GM19043 (cell line): ENCODE data around the gene FGFR1OP2.

Source experiments
- ATAC-seq: cut with Tn5 transposase; IDR thresholded peaks from one replicate; pipeline ENCODE4 v1.9.1; 2021; ENCODE audit warnings: low read depth; ENCODE audit not compliant: unreplicated experiment

The FGFR1OP2 gene

GRCh38 chr12:27000961-27001360 lies 62.7 kb downstream of the FGFR1OP2 start:
- no peak for ATAC-seq

DNA sequence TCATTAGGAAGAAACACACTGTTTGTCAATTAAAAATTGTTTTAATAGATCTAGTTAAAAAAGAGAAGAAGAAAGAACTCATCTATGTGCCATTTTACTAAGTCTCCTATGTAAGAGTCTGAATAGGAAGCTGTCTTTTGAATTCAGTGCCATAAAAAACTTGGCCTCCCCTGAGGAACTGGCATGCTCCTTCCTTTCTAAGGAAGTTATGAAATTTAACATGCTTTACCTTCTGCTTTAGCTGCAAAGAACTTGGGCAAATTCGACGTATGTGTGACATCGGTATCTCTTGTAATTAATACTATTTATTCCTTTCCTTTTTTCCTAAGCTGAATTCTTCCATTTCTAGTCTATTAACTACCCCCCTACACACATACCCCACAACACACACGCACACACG lies 63.4 kb downstream of the FGFR1OP2 start:
- no peak for ATAC-seq

DNA sequence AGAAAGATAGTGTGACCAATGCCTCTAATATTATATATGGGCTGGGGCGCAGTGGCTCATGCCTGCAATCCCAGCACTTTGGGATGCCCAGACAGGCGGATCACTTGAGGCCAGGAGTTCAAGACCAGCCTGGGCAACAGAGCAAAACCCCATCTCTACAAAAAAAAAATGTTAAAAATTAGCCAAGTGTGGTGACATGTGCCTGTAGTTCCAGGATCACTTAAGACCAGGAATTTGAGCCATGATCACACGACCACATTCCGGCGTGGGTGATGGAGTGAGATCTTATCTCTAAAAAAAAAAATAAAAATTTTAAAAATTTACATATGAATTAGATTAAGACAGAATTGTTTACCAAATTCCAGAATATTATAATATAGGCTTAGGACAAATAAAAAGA lies 63.9 kb downstream of the FGFR1OP2 start:
- no peak for ATAC-seq

DNA sequence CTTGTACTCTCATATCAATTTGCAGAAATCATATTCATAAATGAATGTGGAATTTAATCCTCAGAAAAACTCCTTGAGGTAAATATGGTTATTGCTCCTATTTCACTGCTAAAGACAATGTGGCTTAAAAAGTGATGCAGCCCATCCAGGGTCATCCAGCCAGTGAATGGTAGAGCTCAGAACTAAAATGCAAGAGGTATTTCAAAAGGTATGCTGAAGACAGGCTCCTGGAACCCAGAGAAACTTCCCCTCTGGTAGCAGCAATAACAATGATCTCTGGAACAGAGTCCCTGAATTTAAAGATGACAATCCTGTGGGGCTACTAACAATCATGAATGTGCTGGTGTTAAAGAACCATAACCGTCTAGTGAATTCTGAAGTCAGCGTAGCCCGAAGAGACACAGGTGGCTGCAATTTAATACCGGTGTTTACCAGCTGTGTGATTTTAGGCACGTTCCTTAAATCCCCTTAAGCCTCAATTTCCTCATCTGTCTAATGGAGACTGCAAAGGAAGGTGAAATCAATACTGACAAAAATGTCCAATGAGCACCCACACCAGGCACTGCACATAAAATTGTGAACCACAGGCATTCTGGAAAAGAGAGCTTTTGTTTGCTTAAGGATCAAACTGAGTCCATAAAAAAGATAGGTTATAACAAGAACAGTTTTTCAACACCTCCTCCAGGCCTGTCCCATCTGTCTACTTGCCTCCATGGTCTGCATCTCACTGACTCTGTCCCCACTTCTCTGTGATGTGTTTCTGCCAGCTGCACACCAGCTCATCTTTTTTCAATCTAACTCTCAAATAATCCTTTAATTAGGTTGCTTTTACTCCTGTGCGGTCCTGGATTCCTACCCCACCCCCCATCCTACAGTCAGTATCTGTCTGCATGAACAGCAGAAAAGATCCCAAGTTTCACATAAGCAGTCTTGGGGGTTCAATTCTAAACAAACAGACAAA lies 65.4 kb downstream of the FGFR1OP2 start:
- ATAC-seq, result no peak

GRCh38 chr12:27005495-27005894 lies 67.2 kb downstream of the FGFR1OP2 start:
- no peak for ATAC-seq

DNA sequence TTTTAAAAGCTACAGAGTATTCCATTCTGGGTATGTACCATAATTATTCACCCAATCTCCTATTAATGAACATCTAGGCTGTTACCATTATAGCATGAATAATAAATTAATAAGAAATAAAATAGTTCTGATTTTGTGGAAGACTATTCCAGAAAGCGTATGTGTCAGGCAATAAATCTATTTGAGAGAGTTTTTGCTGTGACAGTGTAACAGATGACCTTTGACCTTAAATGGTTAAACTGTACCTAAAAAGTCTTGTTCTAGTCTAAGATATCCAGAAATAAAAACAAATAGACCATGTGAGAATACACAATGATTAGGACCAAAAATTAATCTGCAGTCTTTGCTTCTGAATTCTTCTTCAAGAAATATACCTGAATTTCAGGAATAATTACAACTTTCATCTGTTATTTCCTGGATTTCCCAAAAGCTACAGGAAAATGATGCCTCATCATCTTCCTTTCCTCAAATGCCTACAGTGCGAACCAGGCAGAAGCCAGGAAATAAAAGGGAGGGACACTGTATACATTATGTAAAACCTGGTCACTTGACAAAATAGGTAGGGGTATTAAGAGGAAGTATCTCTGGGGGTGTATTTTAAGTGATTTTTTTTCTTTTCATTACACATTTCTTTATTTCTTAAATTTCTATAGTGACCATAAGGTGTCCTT lies 68.7 kb downstream of the FGFR1OP2 start:
- ATAC-seq, result no peak

- ATAC-seq, result no peak
These were observed 69.8 kb downstream of the FGFR1OP2 start for GRCh38 chr12:27008081-27008480.

DNA sequence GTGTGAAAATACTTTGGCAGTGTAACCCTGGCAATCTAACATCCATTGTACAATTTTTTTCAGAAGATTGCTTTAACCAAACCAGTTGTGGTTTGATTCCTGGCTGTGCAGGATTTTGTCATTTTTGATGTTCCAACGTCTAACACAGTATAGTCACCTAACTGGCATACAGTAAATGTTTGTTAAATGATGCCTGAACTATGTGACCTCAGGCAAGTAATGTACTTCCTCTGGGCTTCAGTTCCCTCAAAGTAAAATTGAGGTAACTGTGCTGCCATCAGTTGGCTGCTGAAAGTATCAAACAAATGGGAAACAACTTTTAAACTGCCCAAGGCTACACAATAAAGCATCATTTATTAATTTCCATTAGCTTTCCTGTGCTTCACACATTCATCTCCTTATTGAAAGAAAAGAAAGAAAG lies 71.6 kb downstream of the FGFR1OP2 start:
- no peak for ATAC-seq

DNA sequence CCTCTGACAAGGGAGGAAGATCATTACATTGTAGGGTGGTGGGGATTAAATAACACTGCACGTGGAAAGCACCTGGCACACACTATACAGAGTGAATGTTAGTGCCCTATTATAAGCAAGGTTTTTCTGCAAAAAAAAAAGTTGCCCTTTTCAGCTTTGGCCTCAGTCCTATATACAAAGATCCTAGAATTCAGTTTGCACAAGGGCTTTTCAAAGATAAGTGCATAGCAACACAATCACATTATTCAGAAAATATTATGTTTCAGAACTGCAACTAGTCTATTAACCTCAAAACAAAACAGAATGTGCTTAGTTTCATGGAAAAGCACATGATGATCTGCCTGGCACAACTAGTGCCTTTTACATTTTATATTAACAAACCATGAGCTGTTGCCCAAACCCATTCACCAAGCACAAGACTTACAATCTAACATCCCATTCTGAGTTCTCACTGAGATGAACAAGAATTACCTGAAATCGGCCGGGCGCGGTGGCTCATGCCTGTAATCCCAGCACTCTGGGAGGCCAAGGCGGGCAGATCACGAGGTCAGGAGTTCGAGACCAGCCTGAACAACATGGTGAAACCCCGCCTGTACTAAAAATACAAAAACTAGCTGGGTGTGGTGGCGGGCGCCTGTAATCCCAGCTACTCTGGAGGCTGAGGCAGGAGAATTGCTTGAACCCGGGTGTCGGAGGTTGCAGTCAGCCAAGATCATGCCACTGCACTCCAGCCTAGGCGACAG lies 74.1 kb downstream of the FGFR1OP2 start:
- no peak for ATAC-seq

DNA sequence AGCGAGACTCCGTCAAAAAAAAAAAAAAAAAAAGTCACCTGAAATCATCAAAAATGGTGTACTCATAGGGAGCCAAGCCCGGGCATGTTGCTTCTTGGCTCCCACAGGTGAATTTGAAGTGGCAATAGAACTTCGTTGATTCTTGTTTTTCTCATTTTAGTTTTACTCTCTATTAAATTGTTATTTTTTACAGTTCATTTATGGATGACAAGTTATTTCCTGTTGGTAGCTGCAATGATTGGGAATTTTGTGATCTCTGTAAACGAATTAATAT lies 74.6 kb downstream of the FGFR1OP2 start:
- no peak for ATAC-seq

GRCh38 chr12:27013611-27014084 lies 75.4 kb downstream of the FGFR1OP2 start:
- ATAC-seq, result peak; percentile 32

DNA sequence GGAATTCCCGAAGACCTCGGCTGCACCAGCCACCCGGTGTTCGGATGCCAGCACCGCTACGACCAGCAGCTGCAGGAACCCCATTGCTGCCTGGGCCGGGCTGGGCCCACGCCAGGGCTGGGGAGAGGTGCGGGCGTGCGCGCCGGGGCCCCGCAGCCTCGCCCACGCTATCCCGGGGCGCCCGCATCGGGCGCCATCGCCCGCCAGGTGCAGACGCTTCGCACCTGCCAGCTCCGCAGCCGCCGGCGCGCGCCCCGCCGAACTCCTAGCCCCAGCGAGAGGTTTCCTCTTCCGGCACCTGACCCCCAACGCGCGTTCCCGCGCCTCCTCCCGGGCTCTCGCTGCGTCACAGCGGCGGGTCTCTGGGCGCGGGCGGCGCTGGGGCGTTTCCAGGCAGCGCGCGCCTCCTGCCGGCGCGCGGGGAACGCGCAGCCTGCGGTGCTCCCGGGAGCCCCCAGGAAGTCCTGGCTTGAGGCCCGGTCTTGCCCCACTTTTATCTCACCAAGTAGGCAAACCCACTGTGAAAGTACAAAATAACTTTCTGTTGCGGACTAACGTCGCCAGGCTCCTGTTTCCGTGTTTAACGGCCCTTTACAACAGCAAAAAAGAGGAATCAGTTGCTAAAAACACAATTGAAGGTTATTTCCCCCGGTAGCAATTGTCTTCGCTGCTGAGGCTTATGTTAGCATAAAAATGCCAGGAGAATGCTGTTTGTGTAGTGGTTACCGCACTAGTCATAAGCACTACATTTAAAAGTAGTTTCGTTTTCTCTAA lies 76.0 kb downstream of the FGFR1OP2 start, which contains the start of gene TM7SF3:
Gene TM7SF3 (minus strand): TSS at position 300 of the 774 bp plus-strand sequence. CDS start 216 bp downstream, at position 84.
- ATAC-seq, result peak; percentile 86

DNA sequence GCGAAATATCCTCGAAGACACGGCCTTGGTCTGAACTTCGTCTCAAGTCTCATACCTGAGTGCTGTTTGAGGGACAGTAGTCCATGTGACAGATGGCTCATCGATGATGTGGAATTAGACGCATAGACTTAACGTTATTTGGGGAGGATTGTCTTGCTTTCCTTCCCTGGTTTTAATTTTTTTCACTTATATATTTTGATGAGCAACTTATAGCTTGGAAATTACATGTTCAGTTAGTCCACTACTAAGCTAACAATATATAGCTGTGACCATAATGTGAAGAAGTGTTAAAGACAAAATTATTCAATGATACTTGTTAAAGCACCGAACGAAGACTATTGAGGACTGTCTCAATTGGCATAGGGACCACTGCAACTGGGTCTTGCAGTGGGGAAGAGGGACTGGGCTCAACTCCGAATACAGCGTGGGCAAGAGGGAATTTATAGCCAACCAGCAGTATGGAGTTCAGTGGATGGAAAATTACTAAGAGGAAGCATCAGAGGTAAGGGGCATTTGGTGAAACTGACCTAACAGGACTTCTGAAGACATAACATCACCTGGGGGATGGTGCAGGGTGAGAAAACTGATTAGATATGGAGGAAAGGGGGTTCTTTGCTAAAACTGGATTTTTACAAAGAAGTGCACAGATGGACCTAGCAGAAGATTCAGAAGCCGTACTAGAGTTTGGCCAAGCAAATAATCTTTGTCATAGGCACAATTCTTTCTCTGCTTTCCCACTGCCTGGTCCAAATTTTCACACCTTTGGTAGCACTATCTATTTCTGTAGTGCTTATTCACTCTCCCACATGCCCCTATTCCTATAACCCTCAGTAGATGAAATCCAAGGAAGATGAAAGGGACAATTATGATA lies 76.8 kb downstream of the FGFR1OP2 start:
- ATAC-seq, result no peak

DNA sequence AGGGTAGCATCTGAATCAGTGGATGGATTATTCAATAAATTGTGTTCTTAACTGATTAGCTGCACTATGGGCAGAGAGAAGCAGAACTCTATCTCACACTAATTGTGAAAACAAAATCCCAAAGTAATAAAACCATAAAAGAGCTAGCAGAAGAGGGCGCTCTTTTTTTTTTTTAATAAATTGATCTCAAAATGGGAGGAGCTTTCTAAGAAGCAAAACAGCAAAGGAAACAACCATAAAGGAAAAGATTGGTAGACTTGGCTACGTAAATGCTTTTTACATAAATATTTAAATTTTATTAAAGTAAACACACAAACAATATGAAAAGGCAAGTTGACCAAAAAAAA lies 77.4 kb downstream of the FGFR1OP2 start:
- no peak for ATAC-seq
